ENCODE results near the gene CTSD. TPM values are rescaled to one million over a fixed set of nuclear protein-coding genes. Genes with fewer than 3 reads are reported as not detected.
A peak's percentile ranks its signal among the peaks of the same experiment; 100 is the strongest.

The CTSD gene
- total and polyA plus RNA-seq, 4 donors, result 310 to 814 (median 553) TPM

DNA sequence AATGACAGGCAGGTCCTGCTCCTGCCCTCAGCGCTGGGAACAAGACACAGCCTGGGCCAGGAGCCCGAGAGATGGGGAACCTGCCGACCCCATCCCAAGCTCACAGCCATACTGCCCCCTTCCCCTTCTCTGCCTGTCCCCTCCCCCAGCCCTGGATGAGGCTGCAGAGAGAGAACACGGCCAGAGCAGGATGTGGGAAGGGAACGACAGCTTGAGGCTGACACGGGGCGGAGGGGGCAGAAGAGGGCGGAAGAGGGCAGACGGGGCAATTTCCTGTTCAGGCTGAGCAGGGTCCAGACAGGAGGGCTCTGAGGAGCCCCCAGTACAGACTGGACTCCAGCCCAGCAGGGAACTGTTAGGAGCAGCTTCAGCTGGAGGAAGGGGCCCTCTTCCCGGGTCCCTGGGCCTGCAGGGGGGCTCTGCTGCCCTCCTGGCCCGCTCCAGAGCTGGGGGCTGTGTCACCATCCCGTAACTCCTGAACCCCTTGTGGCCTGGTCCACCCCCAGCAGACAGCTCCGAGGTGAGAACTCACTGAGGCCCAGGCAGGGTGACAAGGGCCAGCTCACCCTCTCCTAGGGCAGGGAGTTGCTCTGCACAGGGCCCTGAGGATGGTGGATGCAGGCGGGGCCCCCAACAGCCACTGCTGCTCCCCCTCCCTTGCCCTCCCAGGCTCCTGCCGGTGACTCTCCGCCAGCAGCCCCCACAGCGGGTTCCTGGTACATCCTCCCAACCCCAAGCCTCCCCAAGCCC lies 5.7 kb downstream of the CTSD start:
- WGBS, result 68% methylated on average over 17 of the region's 17 CpGs
- H3K9me3 ChIP-seq (ENCODE audit: control insufficient read depth in 4 of 4, low read length in 3 of 4), result no peaks in the 10 kb centered on the region
- no peak for DNase-seq (ENCODE audit: low spot score)
- H3K36me3 ChIP-seq (ENCODE audit: control insufficient read depth in 4 of 4, insufficient read depth in 3 of 4, low read depth in 1 of 4, low read length in 3 of 4), result peaks cover 0 to 32% (median 20%) of the 10 kb centered on the region in 4 donors
- no peak overlapping the region for H3K9ac ChIP-seq (ENCODE audit: low read depth in 1 of 2, low read length in 2 of 2)
- TF ChIP-seq, protein P1, sequence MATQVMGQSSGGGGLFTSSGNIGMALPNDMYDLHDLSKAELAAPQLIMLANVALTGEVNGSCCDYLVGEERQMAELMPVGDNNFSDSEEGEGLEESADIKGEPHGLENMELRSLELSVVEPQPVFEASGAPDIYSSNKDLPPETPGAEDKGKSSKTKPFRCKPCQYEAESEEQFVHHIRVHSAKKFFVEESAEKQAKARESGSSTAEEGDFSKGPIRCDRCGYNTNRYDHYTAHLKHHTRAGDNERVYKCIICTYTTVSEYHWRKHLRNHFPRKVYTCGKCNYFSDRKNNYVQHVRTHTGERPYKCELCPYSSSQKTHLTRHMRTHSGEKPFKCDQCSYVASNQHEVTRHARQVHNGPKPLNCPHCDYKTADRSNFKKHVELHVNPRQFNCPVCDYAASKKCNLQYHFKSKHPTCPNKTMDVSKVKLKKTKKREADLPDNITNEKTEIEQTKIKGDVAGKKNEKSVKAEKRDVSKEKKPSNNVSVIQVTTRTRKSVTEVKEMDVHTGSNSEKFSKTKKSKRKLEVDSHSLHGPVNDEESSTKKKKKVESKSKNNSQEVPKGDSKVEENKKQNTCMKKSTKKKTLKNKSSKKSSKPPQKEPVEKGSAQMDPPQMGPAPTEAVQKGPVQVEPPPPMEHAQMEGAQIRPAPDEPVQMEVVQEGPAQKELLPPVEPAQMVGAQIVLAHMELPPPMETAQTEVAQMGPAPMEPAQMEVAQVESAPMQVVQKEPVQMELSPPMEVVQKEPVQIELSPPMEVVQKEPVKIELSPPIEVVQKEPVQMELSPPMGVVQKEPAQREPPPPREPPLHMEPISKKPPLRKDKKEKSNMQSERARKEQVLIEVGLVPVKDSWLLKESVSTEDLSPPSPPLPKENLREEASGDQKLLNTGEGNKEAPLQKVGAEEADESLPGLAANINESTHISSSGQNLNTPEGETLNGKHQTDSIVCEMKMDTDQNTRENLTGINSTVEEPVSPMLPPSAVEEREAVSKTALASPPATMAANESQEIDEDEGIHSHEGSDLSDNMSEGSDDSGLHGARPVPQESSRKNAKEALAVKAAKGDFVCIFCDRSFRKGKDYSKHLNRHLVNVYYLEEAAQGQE (IDR thresholded peaks at IDR 0.05), result no peak
- TF ChIP-seq HNF4A (conservative IDR thresholded peaks at IDR 0.05) (no peak), YY1 (IDR thresholded peaks at IDR 0.05) (no peak)
- TF ChIP-seq, protein P2, sequence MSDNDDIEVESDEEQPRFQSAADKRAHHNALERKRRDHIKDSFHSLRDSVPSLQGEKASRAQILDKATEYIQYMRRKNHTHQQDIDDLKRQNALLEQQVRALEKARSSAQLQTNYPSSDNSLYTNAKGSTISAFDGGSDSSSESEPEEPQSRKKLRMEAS (IDR thresholded peaks at IDR 0.05), result no peak
- H3K4me1 ChIP-seq (ENCODE audit: control insufficient read depth in 4 of 4, insufficient read depth in 4 of 4, low read length in 3 of 4), result peaks cover 38 to 75% (median 52%) of the 10 kb centered on the region in 4 donors
- H3K27ac ChIP-seq (ENCODE audit: low read depth in 1 of 2, low read length in 2 of 2), result peak overlapping the region; percentile 32 to 86
- no peaks in the 10 kb centered on the region for H3K27me3 ChIP-seq (ENCODE audit: control insufficient read depth in 4 of 4, insufficient read depth in 4 of 4, low read length in 3 of 4)
- no peak overlapping the region for H3K4me3 ChIP-seq (ENCODE audit: low read depth in 1 of 3, low read length in 3 of 3)

DNA sequence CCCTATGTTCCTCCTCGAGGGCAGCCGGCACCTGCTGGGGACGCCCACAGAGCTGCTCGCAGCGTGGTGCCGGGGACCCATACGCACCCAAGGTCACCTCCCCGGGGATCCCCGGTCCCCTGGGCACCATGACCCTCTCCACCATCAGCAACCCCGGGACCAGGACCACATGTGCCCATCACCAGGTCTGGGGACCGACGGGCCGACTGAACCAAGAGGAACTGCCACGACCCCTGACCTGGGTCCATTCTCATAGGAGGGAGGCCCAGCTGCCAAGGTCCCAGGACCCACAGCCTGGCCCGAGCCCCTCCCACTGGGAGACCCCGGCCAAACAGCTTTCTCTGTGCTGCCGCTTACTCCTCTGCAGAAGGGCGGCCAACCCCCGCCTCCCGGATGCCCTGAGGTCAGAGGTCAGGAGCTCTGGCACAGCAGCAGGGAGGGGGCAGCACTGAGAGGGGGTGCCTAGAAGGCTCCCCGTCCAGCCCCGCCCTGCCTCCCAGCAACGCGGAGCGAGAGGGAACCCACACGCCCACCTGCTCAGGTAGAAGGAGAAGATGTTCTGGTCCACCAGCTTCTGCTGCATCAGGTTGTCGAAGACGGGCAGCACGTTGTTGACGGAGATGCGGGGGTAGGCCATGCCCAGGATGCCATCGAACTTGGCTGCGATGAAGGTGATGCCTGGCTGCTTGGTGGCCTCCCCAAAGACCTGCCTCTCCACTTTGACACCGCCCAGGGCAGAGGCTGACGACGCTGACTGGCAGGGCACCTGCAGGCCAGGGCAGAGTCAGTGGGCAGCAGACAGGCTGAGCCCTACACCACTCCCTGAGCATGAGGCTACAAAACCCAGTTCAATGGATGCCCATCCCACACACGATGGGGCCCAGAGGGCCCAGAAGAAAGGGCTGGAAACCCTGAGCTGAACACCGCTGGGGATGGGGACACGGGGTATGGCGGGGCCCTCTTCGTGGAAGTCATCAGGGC lies 6.6 kb downstream of the CTSD start:
- Histone ChIP-seq H3K36me3 (ENCODE audit: control insufficient read depth in 4 of 4, insufficient read depth in 3 of 4, low read depth in 1 of 4, low read length in 3 of 4) (peaks cover 0 to 34% (median 23%) of the 10 kb centered on the region in 4 donors), H3K4me1 (ENCODE audit: control insufficient read depth in 4 of 4, insufficient read depth in 4 of 4, low read length in 3 of 4) (peaks cover 30 to 68% (median 47%) of the 10 kb centered on the region in 4 donors), H3K9me3 (ENCODE audit: control insufficient read depth in 4 of 4, low read length in 3 of 4) (no peaks in the 10 kb centered on the region), H3K27ac (ENCODE audit: low read depth in 1 of 2, low read length in 2 of 2) (peak overlapping the region; percentile 43 to 50), H3K27me3 (ENCODE audit: control insufficient read depth in 4 of 4, insufficient read depth in 4 of 4, low read length in 3 of 4) (no peaks in the 10 kb centered on the region), H3K9ac (ENCODE audit: low read depth in 1 of 2, low read length in 2 of 2) (no peak overlapping the region), H3K4me3 (ENCODE audit: low read depth in 1 of 3, low read length in 3 of 3) (no peak overlapping the region)
- 77% methylated on average over 41 of the region's 41 CpGs for WGBS
- DNase-seq (ENCODE audit: low spot score), result no peak
- TF ChIP-seq SP1 (IDR thresholded peaks at IDR 0.05), result no peak
- no peak for TF ChIP-seq FOXA2 (IDR thresholded peaks at IDR 0.05)
- TF ChIP-seq, protein P3, sequence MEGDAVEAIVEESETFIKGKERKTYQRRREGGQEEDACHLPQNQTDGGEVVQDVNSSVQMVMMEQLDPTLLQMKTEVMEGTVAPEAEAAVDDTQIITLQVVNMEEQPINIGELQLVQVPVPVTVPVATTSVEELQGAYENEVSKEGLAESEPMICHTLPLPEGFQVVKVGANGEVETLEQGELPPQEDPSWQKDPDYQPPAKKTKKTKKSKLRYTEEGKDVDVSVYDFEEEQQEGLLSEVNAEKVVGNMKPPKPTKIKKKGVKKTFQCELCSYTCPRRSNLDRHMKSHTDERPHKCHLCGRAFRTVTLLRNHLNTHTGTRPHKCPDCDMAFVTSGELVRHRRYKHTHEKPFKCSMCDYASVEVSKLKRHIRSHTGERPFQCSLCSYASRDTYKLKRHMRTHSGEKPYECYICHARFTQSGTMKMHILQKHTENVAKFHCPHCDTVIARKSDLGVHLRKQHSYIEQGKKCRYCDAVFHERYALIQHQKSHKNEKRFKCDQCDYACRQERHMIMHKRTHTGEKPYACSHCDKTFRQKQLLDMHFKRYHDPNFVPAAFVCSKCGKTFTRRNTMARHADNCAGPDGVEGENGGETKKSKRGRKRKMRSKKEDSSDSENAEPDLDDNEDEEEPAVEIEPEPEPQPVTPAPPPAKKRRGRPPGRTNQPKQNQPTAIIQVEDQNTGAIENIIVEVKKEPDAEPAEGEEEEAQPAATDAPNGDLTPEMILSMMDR (IDR thresholded peaks at IDR 0.05; ENCODE audit: low read depth, low read length, missing input control), result no peak
- TF ChIP-seq, protein P4, sequence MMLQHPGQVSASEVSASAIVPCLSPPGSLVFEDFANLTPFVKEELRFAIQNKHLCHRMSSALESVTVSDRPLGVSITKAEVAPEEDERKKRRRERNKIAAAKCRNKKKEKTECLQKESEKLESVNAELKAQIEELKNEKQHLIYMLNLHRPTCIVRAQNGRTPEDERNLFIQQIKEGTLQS (IDR thresholded peaks at IDR 0.05), result no peak

Data from liver (tissue), 9 donors.